Measurements from ENCODE around the gene SSTR5.

GRCh38 chr16:1119129-1119528 lies 46.6 kb downstream of the SSTR5 start:
- TF ChIP-seq POLR2A (IDR thresholded peaks at IDR 0.05) (no peak), CTCF (IDR thresholded peaks at IDR 0.05) (no peak)
